Activated T-cell treated with anti-CD3 and anti-CD28 coated beads, Interleukin-2, amount 50 U/mL, for 24 hours (primary cell): ENCODE data around the gene NELFCD.

Source experiments
- DNase-seq: peaks from one replicate; pipeline ENCODE4 v3.0.0-alpha.2; 2020
- H3K27ac Mint-ChIP-seq: 2 replicates; pipeline ENCODE4 v1.8.0; 2020; ENCODE audit warnings: mild to moderate bottlenecking, mixed read lengths
- H3K27me3 Mint-ChIP-seq: 2 replicates; pipeline ENCODE4 v1.8.0; 2020; ENCODE audit warnings: mixed read lengths
- H3K36me3 Mint-ChIP-seq: 2 replicates; pipeline ENCODE4 v1.8.0; 2020; ENCODE audit warnings: low read depth, mixed read lengths
- H3K4me1 Mint-ChIP-seq: 2 replicates; pipeline ENCODE4 v1.8.0; 2020; ENCODE audit warnings: low read depth, mixed read lengths
- H3K4me3 Mint-ChIP-seq: 2 replicates; pipeline ENCODE4 v1.8.0; 2020; ENCODE audit warnings: mild to moderate bottlenecking, moderate library complexity, mixed read lengths
- H3K9me3 Mint-ChIP-seq: 2 replicates; pipeline ENCODE4 v1.8.0; 2020; ENCODE audit warnings: mixed read lengths

Gene NELFCD

GRCh38 chr20:58995461-58996225 lies 14.6 kb downstream of the NELFCD start:
- no peak for DNase-seq
- Mint-ChIP-seq H3K4me1 (peaks cover 2% of the 10 kb centered on the region), H3K9me3 (no peaks in the 10 kb centered on the region), H3K36me3 (peaks cover 86% of the 10 kb centered on the region), H3K4me3 (no peak overlapping the region), H3K27me3 (no peaks in the 10 kb centered on the region), H3K27ac (peak overlapping the region; percentile 79)

- peak overlapping the region; percentile 79 for H3K27ac Mint-ChIP-seq
- H3K9me3 Mint-ChIP-seq, result no peaks in the 10 kb centered on the region
- H3K27me3 Mint-ChIP-seq, result no peaks in the 10 kb centered on the region
- H3K36me3 Mint-ChIP-seq, result peaks cover 84% of the 10 kb centered on the region
- no peak overlapping the region for H3K4me3 Mint-ChIP-seq
- H3K4me1 Mint-ChIP-seq, result peaks cover 2% of the 10 kb centered on the region
- no peak for DNase-seq
Measured at GRCh38 chr20:58996226-58996611, 15.2 kb downstream of the NELFCD start.

- H3K4me3 Mint-ChIP-seq, result no peak overlapping the region
- H3K4me1 Mint-ChIP-seq, result no peaks in the 10 kb centered on the region
- peak overlapping the region; percentile 49 for H3K27ac Mint-ChIP-seq
- no peaks in the 10 kb centered on the region for H3K27me3 Mint-ChIP-seq
- H3K36me3 Mint-ChIP-seq, result peaks cover 78% of the 10 kb centered on the region
- no peaks in the 10 kb centered on the region for H3K9me3 Mint-ChIP-seq
- DNase-seq, result no peak
Measured at GRCh38 chr20:58997141-58997770, 16.2 kb downstream of the NELFCD start.

- H3K4me1 Mint-ChIP-seq, result peaks cover 6% of the 10 kb centered on the region
- no peaks in the 10 kb centered on the region for H3K9me3 Mint-ChIP-seq
- no peak overlapping the region for H3K4me3 Mint-ChIP-seq
- no peak overlapping the region for H3K27ac Mint-ChIP-seq
- peaks cover 69% of the 10 kb centered on the region for H3K36me3 Mint-ChIP-seq
- DNase-seq, result no peak
- H3K27me3 Mint-ChIP-seq, result no peaks in the 10 kb centered on the region
Measured at GRCh38 chr20:58998656-58999055, 17.6 kb downstream of the NELFCD start.

- Mint-ChIP-seq H3K27ac (no peak overlapping the region), H3K27me3 (no peaks in the 10 kb centered on the region), H3K36me3 (peaks cover 57% of the 10 kb centered on the region), H3K9me3 (no peaks in the 10 kb centered on the region), H3K4me1 (peaks cover 23% of the 10 kb centered on the region), H3K4me3 (no peak overlapping the region)
- no peak for DNase-seq
Measured at GRCh38 chr20:59000326-59000725, 19.3 kb downstream of the NELFCD start.

- H3K9me3 Mint-ChIP-seq, result no peaks in the 10 kb centered on the region
- H3K4me3 Mint-ChIP-seq, result no peak overlapping the region
- H3K27me3 Mint-ChIP-seq, result no peaks in the 10 kb centered on the region
- peaks cover 30% of the 10 kb centered on the region for H3K4me1 Mint-ChIP-seq
- no peak for DNase-seq
- no peak overlapping the region for H3K27ac Mint-ChIP-seq
- peaks cover 50% of the 10 kb centered on the region for H3K36me3 Mint-ChIP-seq
Measured at GRCh38 chr20:59001068-59001448, 20.0 kb downstream of the NELFCD start.

GRCh38 chr20:59001449-59002171 lies 20.6 kb downstream of the NELFCD start:
- no peaks in the 10 kb centered on the region for H3K27me3 Mint-ChIP-seq
- peaks cover 47% of the 10 kb centered on the region for H3K36me3 Mint-ChIP-seq
- no peaks in the 10 kb centered on the region for H3K9me3 Mint-ChIP-seq
- H3K4me1 Mint-ChIP-seq, result peaks cover 33% of the 10 kb centered on the region
- no peak overlapping the region for H3K27ac Mint-ChIP-seq
- H3K4me3 Mint-ChIP-seq, result no peak overlapping the region
- no peak for DNase-seq

- no peak overlapping the region for H3K27ac Mint-ChIP-seq
- H3K4me3 Mint-ChIP-seq, result no peak overlapping the region
- H3K4me1 Mint-ChIP-seq, result peaks cover 33% of the 10 kb centered on the region
- DNase-seq, result no peak
- no peaks in the 10 kb centered on the region for H3K9me3 Mint-ChIP-seq
- no peaks in the 10 kb centered on the region for H3K27me3 Mint-ChIP-seq
- peaks cover 39% of the 10 kb centered on the region for H3K36me3 Mint-ChIP-seq
Measured at GRCh38 chr20:59002388-59002787, 21.3 kb downstream of the NELFCD start.

GRCh38 chr20:59002874-59003399 lies 21.9 kb downstream of the NELFCD start:
- no peak for DNase-seq
- Mint-ChIP-seq H3K27ac (peak overlapping the region; percentile 20), H3K9me3 (no peaks in the 10 kb centered on the region), H3K4me3 (no peak overlapping the region), H3K27me3 (no peaks in the 10 kb centered on the region), H3K36me3 (peaks cover 34% of the 10 kb centered on the region), H3K4me1 (peaks cover 36% of the 10 kb centered on the region)

GRCh38 chr20:59003836-59004492 lies 22.9 kb downstream of the NELFCD start:
- peaks cover 28% of the 10 kb centered on the region for H3K36me3 Mint-ChIP-seq

GRCh38 chr20:59004493-59004762 lies 23.4 kb downstream of the NELFCD start:
- no peaks in the 10 kb centered on the region for H3K9me3 Mint-ChIP-seq
- peak; percentile 62 for DNase-seq
- H3K36me3 Mint-ChIP-seq, result peaks cover 25% of the 10 kb centered on the region
- peak overlapping the region; percentile 77 for H3K4me3 Mint-ChIP-seq
- H3K27me3 Mint-ChIP-seq, result no peaks in the 10 kb centered on the region
- peaks cover 36% of the 10 kb centered on the region for H3K4me1 Mint-ChIP-seq
- peak overlapping the region; percentile 84 for H3K27ac Mint-ChIP-seq

More at GRCh38 chr20:59003836-59004492, 22.9 kb downstream of the NELFCD start:
- Mint-ChIP-seq H3K9me3 (no peaks in the 10 kb centered on the region), H3K4me3 (peak overlapping the region; percentile 77), H3K27ac (peak overlapping the region; percentile 84), H3K4me1 (peaks cover 36% of the 10 kb centered on the region), H3K27me3 (no peaks in the 10 kb centered on the region)
- DNase-seq, result no peak

GRCh38 chr20:59004763-59005522 lies 23.9 kb downstream of the NELFCD start:
- peak; percentile 42 for DNase-seq
- H3K4me1 Mint-ChIP-seq, result peaks cover 36% of the 10 kb centered on the region
- H3K27ac Mint-ChIP-seq, result peak overlapping the region; percentile 84
- H3K36me3 Mint-ChIP-seq, result peaks cover 24% of the 10 kb centered on the region
- H3K9me3 Mint-ChIP-seq, result no peaks in the 10 kb centered on the region
- H3K27me3 Mint-ChIP-seq, result no peaks in the 10 kb centered on the region
- H3K4me3 Mint-ChIP-seq, result peak overlapping the region; percentile 77

- H3K9me3 Mint-ChIP-seq, result no peaks in the 10 kb centered on the region
- H3K27ac Mint-ChIP-seq, result peak overlapping the region; percentile 84
- DNase-seq, result peak; percentile 35
- H3K36me3 Mint-ChIP-seq, result peaks cover 21% of the 10 kb centered on the region
- H3K4me3 Mint-ChIP-seq, result peak overlapping the region; percentile 77
- H3K27me3 Mint-ChIP-seq, result no peaks in the 10 kb centered on the region
- peaks cover 36% of the 10 kb centered on the region for H3K4me1 Mint-ChIP-seq
Measured at GRCh38 chr20:59005523-59006166, 24.6 kb downstream of the NELFCD start.
